Astrocyte (in vitro differentiated cells and primary cell): ENCODE results near the gene KIF15.

Source experiments
- EZH2 ChIP-seq: IDR thresholded peaks from 2 replicates; pipeline ENCODE4 v1.6.1; 2012; ENCODE audit warnings: mild to moderate bottlenecking, low read length, inconsistent platforms; ENCODE audit not compliant: insufficient read depth
- TF ChIP-seq, protein P1 (sequence below): IDR thresholded peaks from 2 replicates; pipeline ENCODE4 v1.5.1; 2011; ENCODE audit warnings: low read depth, mild to moderate bottlenecking, inconsistent platforms, low read length, moderate library complexity; ENCODE audit not compliant: insufficient read depth

DNA sequence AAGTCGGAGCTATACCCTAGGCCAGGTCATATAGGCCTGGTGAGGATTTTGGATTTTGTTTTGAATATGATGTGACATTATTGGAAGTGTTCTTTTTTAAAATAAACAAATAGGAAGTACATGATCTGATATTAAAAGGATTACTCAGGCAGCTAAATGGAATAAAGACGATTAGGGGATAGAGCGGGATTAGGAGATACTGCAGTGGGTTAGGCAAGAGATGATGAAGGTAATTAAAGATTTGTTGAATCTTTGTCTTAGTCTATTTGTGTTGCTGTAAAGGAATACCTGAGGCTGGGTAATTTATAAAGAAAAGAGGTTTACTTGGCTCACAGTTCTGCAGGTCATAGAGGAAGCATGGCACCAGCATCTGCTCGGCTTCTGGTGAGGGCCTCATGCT, 21.3 kb downstream of the KIF15 start:
- TF ChIP-seq, protein P1, sequence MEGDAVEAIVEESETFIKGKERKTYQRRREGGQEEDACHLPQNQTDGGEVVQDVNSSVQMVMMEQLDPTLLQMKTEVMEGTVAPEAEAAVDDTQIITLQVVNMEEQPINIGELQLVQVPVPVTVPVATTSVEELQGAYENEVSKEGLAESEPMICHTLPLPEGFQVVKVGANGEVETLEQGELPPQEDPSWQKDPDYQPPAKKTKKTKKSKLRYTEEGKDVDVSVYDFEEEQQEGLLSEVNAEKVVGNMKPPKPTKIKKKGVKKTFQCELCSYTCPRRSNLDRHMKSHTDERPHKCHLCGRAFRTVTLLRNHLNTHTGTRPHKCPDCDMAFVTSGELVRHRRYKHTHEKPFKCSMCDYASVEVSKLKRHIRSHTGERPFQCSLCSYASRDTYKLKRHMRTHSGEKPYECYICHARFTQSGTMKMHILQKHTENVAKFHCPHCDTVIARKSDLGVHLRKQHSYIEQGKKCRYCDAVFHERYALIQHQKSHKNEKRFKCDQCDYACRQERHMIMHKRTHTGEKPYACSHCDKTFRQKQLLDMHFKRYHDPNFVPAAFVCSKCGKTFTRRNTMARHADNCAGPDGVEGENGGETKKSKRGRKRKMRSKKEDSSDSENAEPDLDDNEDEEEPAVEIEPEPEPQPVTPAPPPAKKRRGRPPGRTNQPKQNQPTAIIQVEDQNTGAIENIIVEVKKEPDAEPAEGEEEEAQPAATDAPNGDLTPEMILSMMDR, result no peak
- TF ChIP-seq EZH2, result no peak
